PC-9 (cell line): ENCODE results near the gene ZMIZ1. TPM values are rescaled to one million over a fixed set of nuclear protein-coding genes. Genes with fewer than 3 reads are reported as not detected.

Source experiments
- BruUV-seq: library from RNA; stranded (reverse); fragments of 400-500 nt; replicated peaks from 2 replicates; lab custom pipeline; 2021; lab: Mats Ljungman, UMichigan
- CTCF ChIA-PET: fragments of 300-600 bp; sonication (Branson Sonifier 250); formaldehyde crosslinking; loops from one replicate; lab custom pipeline; 2022; ENCODE audit warnings: antibody characterized with exemption; lab: Charles Lee
- POLR2A ChIA-PET: fragments of 300-600 bp; sonication (Branson Sonifier 250); formaldehyde crosslinking; loops from one replicate; lab custom pipeline; 2022; ENCODE audit warnings: antibody characterized with exemption; ENCODE audit not compliant: unreplicated experiment; lab: Charles Lee
- DNase-seq, 2 experiments: peaks; one replicate each; pipeline versions ENCODE4 v3.0.0 to v3.0.0-alpha.2; 2015 to 2022; ENCODE audit warnings: mixed read lengths in 1 of 2
- H2AFZ ChIP-seq: fragments of 200-600 bp; sonication (generic); 2 replicates; pipeline ENCODE4 v1.8.1; 2017; ENCODE audit warnings: antibody characterized with exemption
- H3F3A ChIP-seq: fragments of 200-600 bp; sonication (generic); 2 replicates; pipeline ENCODE4 v1.8.1; 2017; ENCODE audit warnings: antibody characterized with exemption, mild to moderate bottlenecking, low read depth; ENCODE audit not compliant: insufficient read depth
- H3K27ac ChIP-seq: fragments of 200-600 bp; sonication (generic); 2 replicates; pipeline ENCODE4 v1.6.1; 2016; ENCODE audit warnings: mixed run types
- H3K27me3 ChIP-seq: fragments of 200-600 bp; sonication (generic); 2 replicates; pipeline ENCODE4 v1.6.1; 2016; ENCODE audit warnings: low read depth, mixed run types; ENCODE audit not compliant: insufficient read depth
- H3K36me3 ChIP-seq: fragments of 200-600 bp; sonication (generic); 2 replicates; pipeline ENCODE4 v1.6.1; 2016; ENCODE audit warnings: low read depth, mixed run types
- H3K4me1 ChIP-seq: fragments of 200-600 bp; sonication (generic); replicated peaks from 2 replicates; pipeline ENCODE4 v1.6.1; 2016; ENCODE audit warnings: mixed run types; ENCODE audit not compliant: insufficient read depth
- H3K4me2 ChIP-seq: fragments of 200-600 bp; sonication (generic); 2 replicates; pipeline ENCODE4 v1.6.1; 2017; ENCODE audit warnings: mixed run types
- H3K4me3 ChIP-seq: fragments of 200-600 bp; sonication (generic); 2 replicates; pipeline ENCODE4 v1.6.1; 2016; ENCODE audit warnings: mixed run types
- H3K79me2 ChIP-seq: fragments of 200-600 bp; sonication (generic); 2 replicates; pipeline ENCODE4 v1.6.1; 2017; ENCODE audit warnings: low read depth, mixed run types
- H3K9me2 ChIP-seq: fragments of 200-600 bp; sonication (generic); 2 replicates; pipeline ENCODE4 v1.8.1; 2017; ENCODE audit warnings: mild to moderate bottlenecking; ENCODE audit not compliant: insufficient read depth
- H3K9me3 ChIP-seq: fragments of 200-600 bp; sonication (generic); 2 replicates; pipeline ENCODE4 v1.8.1; 2016; ENCODE audit warnings: low read depth; ENCODE audit not compliant: insufficient read depth
- H4K20me1 ChIP-seq: fragments of 200-600 bp; sonication (generic); 2 replicates; pipeline ENCODE4 v1.8.1; 2017; ENCODE audit not compliant: insufficient read depth
- EZH2 ChIP-seq: fragments of 200-600 bp; sonication (generic); IDR thresholded peaks from 2 replicates; pipeline ENCODE4 v1.8.0; 2017; ENCODE audit warnings: antibody characterized with exemption, low read depth
- intact Hi-C: fragments of 100-400 bp; cut with micrococcal nuclease; formaldehyde crosslinking; loops from one replicate; pipeline ENCODE4 v1.10.0; 2022; ENCODE audit not compliant: unreplicated experiment
- total RNA-seq: library from RNA; stranded (reverse); gene quantifications from 2 replicates; pipeline ENCODE4 v1.2.3, GENCODE V29; 2021
- TF ChIP-seq, protein P1 (sequence below): fragments of 200-600 bp; sonication (generic); conservative IDR thresholded peaks from 2 replicates; pipeline ENCODE4 v1.6.1; 2017; ENCODE audit warnings: mixed run types, antibody characterized with exemption, mild to moderate bottlenecking, moderate library complexity

Gene ZMIZ1
- total RNA-seq, 1 experiment from 2014 or later: 47.6 TPM

DNA sequence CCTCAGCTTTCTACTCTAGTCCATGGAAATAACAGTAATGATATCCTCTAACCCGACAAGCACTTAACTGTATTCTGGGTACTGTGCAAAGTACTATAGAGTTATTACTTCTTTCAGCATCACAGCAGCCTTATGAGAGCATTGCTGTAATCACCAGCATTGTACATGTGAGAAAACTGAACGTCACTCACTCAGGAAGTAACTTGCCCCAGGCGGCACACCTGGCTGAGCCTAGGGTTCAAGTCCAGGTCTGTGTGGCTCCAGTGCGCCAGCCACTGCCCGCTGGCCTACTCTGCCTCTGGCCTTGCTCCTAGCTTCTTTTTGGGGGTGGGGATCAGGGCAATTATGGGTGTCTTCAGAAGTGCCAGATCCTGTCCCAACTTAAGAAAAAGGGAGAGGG is 50.5 kb downstream of the ZMIZ1 start:
- intact Hi-C loops: no loop called here
- Histone ChIP-seq H4K20me1 (peaks cover 44% of the 10 kb centered on the region), H3K4me2 (no peak overlapping the region), H3K27me3 (no peaks in the 10 kb centered on the region), H3K4me3 (no peak overlapping the region), H3F3A (0 out of 2 replicates have a peak, but pooled peaks cover 3% of the 10 kb centered on the region), H3K9me3 (no peaks in the 10 kb centered on the region), H3K36me3 (peaks cover 3% of the 10 kb centered on the region; the same call in 1 of the 2 replicates), H3K9me2 (no peaks in the 10 kb centered on the region), H3K27ac (no peak overlapping the region), H3K4me1 (peaks cover 7% of the 10 kb centered on the region; the same call in 1 of the 2 replicates), H2AFZ (no peak overlapping the region), H3K79me2 (peaks cover 21% of the 10 kb centered on the region; the same call in 1 of the 2 replicates)
- CTCF ChIA-PET: no interaction called here
- POLR2A ChIA-PET: interaction anchor here (0.6 kb wide), 1 partner anchor 25 kb away, joined by 3 read pairs; no protein-coding TSS in a partner anchor
- no peak for DNase-seq
- BruUV-seq: no TSS peak
- no peak for TF ChIP-seq EZH2
- TF ChIP-seq, protein P1, sequence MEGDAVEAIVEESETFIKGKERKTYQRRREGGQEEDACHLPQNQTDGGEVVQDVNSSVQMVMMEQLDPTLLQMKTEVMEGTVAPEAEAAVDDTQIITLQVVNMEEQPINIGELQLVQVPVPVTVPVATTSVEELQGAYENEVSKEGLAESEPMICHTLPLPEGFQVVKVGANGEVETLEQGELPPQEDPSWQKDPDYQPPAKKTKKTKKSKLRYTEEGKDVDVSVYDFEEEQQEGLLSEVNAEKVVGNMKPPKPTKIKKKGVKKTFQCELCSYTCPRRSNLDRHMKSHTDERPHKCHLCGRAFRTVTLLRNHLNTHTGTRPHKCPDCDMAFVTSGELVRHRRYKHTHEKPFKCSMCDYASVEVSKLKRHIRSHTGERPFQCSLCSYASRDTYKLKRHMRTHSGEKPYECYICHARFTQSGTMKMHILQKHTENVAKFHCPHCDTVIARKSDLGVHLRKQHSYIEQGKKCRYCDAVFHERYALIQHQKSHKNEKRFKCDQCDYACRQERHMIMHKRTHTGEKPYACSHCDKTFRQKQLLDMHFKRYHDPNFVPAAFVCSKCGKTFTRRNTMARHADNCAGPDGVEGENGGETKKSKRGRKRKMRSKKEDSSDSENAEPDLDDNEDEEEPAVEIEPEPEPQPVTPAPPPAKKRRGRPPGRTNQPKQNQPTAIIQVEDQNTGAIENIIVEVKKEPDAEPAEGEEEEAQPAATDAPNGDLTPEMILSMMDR: no peak

DNA sequence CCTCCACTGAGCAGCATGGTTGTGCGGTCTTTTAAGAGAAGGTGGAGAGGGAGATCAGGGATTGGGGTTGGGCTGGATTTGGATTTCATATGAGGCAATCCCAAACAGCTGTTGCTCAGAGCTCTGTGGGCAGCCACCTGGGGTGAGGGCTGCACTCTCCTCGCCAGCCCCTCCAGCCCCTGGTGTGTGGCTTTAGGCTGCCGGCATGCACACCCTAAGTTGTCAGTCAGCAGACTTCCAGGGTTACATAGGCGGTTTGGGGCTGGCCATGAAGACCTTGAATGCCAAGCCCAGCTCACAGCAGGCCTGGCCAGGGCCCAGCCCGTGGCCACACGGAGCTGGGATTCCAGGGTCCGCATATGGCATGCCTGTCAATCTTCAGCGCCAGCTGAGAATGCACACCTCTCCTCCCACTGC is 54.8 kb downstream of the ZMIZ1 start:
- Histone ChIP-seq H3K9me3 (no peaks in the 10 kb centered on the region), H3K9me2 (no peaks in the 10 kb centered on the region), H3F3A (peaks cover 41% of the 10 kb centered on the region), H3K4me1 (peaks cover 41% of the 10 kb centered on the region), H3K4me3 (no peak overlapping the region), H3K79me2 (peaks cover 7% of the 10 kb centered on the region; the same call in 1 of the 2 replicates), H3K36me3 (peaks cover 3% of the 10 kb centered on the region; the same call in 1 of the 2 replicates), H3K4me2 (no peak overlapping the region), H3K27ac (no peak overlapping the region), H4K20me1 (peaks cover 28% of the 10 kb centered on the region), H2AFZ (no peak overlapping the region), H3K27me3 (no peaks in the 10 kb centered on the region)
- intact Hi-C loops: no loop called here
- ChIA-PET CTCF (no interaction called here), POLR2A (no interaction called here)
- TF ChIP-seq, protein P1: no peak
- no TSS peak for BruUV-seq
- DNase-seq: no peak

DNA sequence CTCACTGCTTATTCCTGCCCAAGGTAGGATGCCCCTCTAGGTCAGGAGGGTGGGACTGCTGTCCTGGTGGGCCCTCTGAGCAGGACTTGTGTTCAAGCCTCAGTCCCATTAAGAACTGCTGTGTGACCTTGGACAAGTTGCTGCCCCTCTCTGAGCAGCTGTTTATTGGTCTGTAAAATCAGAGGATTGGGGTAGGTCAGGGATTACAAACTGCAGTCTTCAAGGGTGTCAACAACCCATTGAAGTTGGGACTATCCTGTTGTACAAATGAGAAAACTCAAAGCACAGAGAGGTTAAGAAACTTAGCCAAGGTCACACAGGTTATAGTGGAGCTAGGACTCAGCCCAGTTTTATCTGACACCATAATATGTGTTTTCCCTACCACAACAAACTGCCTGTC is 55.3 kb downstream of the ZMIZ1 start:
- BruUV-seq: no TSS peak
- Histone ChIP-seq H2AFZ (no peak overlapping the region), H3K79me2 (peaks cover 12% of the 10 kb centered on the region; the same call in 1 of the 2 replicates), H3K9me2 (no peaks in the 10 kb centered on the region), H3K36me3 (peaks cover 3% of the 10 kb centered on the region; the same call in 1 of the 2 replicates), H3K4me3 (no peak overlapping the region), H3K9me3 (no peaks in the 10 kb centered on the region), H3K27ac (no peak overlapping the region), H4K20me1 (peaks cover 23% of the 10 kb centered on the region), H3K4me2 (no peak overlapping the region), H3K4me1 (peaks cover 46% of the 10 kb centered on the region), H3F3A (peaks cover 45% of the 10 kb centered on the region), H3K27me3 (no peaks in the 10 kb centered on the region)
- ChIA-PET POLR2A (no interaction called here), CTCF (no interaction called here)
- DNase-seq: no peak
- intact Hi-C loops: no loop called here
- TF ChIP-seq, protein P1: no peak
- no peak for TF ChIP-seq EZH2
